Spleen (tissue), 11 donors: ENCODE measurements around the gene CCDC34. TPM values are rescaled to one million over a fixed set of nuclear protein-coding genes. Genes with fewer than 3 reads are reported as not detected.

Source experiments
- DNase-seq: peaks from one replicate; pipeline ENCODE4 v3.0.0-alpha.2; 2020
- H3K27ac ChIP-seq, 8 donors: fragments of 200-600 bp; sonication (generic) in 7 of 8; 1 replicate in 4 of 8; 2 replicates in 4 of 8; pipeline versions ENCODE4 v1.5.0 to v1.8.0; 2016 to 2021; ENCODE audit warnings: inconsistent platforms in 4 of 8, mild to moderate bottlenecking in 4 of 8, moderate library complexity in 1 of 8
- H3K27me3 ChIP-seq, 7 donors: fragments of 200-600 bp; sonication (generic) in 6 of 7; replicated peaks in 1 of 7; 1 replicate in 4 of 7; 2 replicates in 3 of 7; pipeline versions ENCODE4 v1.5.0 to v1.8.0; 2016 to 2021; ENCODE audit warnings: inconsistent platforms in 3 of 7, mild to moderate bottlenecking in 1 of 7
- H3K36me3 ChIP-seq, 6 donors: fragments of 200-600 bp; sonication (generic) in 5 of 6; 1 replicate in 4 of 6; 2 replicates in 2 of 6; pipeline versions ENCODE4 v1.5.0 to v1.8.0; 2016 to 2021; ENCODE audit warnings: inconsistent platforms in 2 of 6
- H3K4me1 ChIP-seq, 6 donors: fragments of 200-600 bp; sonication (generic) in 5 of 6; 1 replicate in 3 of 6; 2 replicates in 3 of 6; pipeline versions ENCODE4 v1.5.0 to v1.8.0; 2016 to 2021; ENCODE audit warnings: inconsistent platforms in 3 of 6
- H3K4me3 ChIP-seq, 8 donors: fragments of 200-600 bp; sonication (generic) in 7 of 8; 1 replicate in 4 of 8; 2 replicates in 4 of 8; pipeline versions ENCODE4 v1.5.0 to v1.8.0; 2016 to 2021; ENCODE audit warnings: inconsistent platforms in 4 of 8, mild to moderate bottlenecking in 4 of 8, moderate library complexity in 2 of 8
- H3K9me3 ChIP-seq, 8 donors: fragments of 200-600 bp; sonication (generic) in 7 of 8; 1 replicate in 4 of 8; 2 replicates in 4 of 8; pipeline versions ENCODE4 v1.5.0 to v1.8.0; 2016 to 2021; ENCODE audit warnings: inconsistent platforms in 4 of 8
- CTCF ChIP-seq, 11 experiments: fragments of 200-600 bp in 7 of 11; fragments of 450-650 bp in 4 of 11; sonication (generic) in 4 of 11; IDR thresholded peaks in 8 of 11; conservative IDR thresholded peaks in 3 of 11; 1 replicate in 7 of 11; 2 replicates in 4 of 11; pipeline versions ENCODE4 v1.4.0 to v1.8.0; 2016 to 2021; ENCODE audit warnings: antibody characterized with exemption in 11 of 11, inconsistent platforms in 4 of 11, mild to moderate bottlenecking in 1 of 11
- POLR2A ChIP-seq, 3 donors: fragments of 450-650 bp; IDR thresholded peaks; one replicate each; pipeline ENCODE4 v1.5.1; 2017; ENCODE audit warnings: antibody characterized with exemption in 3 of 3, mild to moderate bottlenecking in 1 of 3
- POLR2AphosphoS5 ChIP-seq, 3 donors: sonication (generic); formaldehyde crosslinking; IDR thresholded peaks; one replicate each; pipeline ENCODE4 v1.5.1; 2017; ENCODE audit warnings: antibody characterized with exemption in 3 of 3
- WGBS, 5 donors: extraction: QIAGEN DNeasy Blood & Tissue Kit in 3 of 5; methylation state at CpG; one replicate each; pipeline versions ENCODE4 v1.1.5 to v1.1.7; 2013 to 2018; 5-methylcytosine and 5-hydroxymethylcytosine counted together
- intact Hi-C: fragments of 100-400 bp; cut with DNase I; formaldehyde crosslinking; loops from one replicate; pipeline ENCODE4 v1.15.0; 2023; ENCODE audit warnings: low total_unique reads
- polyA plus RNA-seq, 3 donors: library from polyadenylated mRNA; stranded (reverse); fragments of 200-250 nt; gene quantifications; one replicate each; pipeline ENCODE4 v1.2.1, GENCODE V29; 2013
- total RNA-seq, 7 donors: library from RNA; depleted of rRNA in 3 of 7; stranded (reverse); fragments of >200 nt in 3 of 7; fragmentation: NEBNext Ultra II Directional in 4 of 7; extraction: Animal tissue kit (Norgen Biotek cat#: 25700) in 4 of 7; gene quantifications; one replicate each; pipeline versions ENCODE4 v1.1.0 to v1.2.1, GENCODE V29; 2016 to 2021
- donor health status: healthy with polysubstance abuse.
- donor health status: DM: no; HTN: no; CAD: no; lungs with moderate emphysema.
- donor health status: DM: no; HTN: no; CAD: no.
- donor health status: Bipolar disorder and iron deficiency.
- donor health status: healthy.
- donor health status: DM: no; HTN: no; CAD: no.
- donor health status: DM: yes; HTN: yes; CAD: no.

CCDC34 gene
- total and polyA plus RNA-seq, 10 donors, result 2.2 to 6.1 (median 3.5) TPM

- 69 to 89% (median 88%) methylated on average over 4 of the region's 4 CpGs for WGBS, 5 donors
Measured at GRCh38 chr11:27357250-27357649, 5.8 kb downstream of the CCDC34 start.

GRCh38 chr11:27356624-27357222 is 6.3 kb downstream of the CCDC34 start:
- WGBS, 5 donors, result 79 to 94% (median 90%) methylated on average over 4 to 5 of the region's 5 CpGs
- Histone ChIP-seq H3K27me3 (no peaks in the 10 kb centered on the region), H3K4me3 (no peak overlapping the region), H3K9me3 (no peaks in the 10 kb centered on the region), H3K27ac (no peak overlapping the region), H3K36me3 (no peaks in the 10 kb centered on the region), H3K4me1 (peaks cover 0 to 29% (median 8%) of the 10 kb centered on the region in 6 donors)
- intact Hi-C loops, result no loop called here
- TF ChIP-seq CTCF (IDR thresholded peaks at IDR 0.05 in 8 of 11, conservative IDR thresholded peaks at IDR 0.05 in 3 of 11), result no peak
- no peak for TF ChIP-seq POLR2A (IDR thresholded peaks at IDR 0.05)
- TF ChIP-seq POLR2AphosphoS5 (IDR thresholded peaks at IDR 0.05), result no peak
- no peak for DNase-seq

More at GRCh38 chr11:27357250-27357649, 5.8 kb downstream of the CCDC34 start:
- no peak for DNase-seq
- no peaks in the 10 kb centered on the region for H3K27me3 ChIP-seq
- no peak overlapping the region for H3K27ac ChIP-seq
- no peak overlapping the region for H3K4me3 ChIP-seq
- H3K9me3 ChIP-seq, result no peaks in the 10 kb centered on the region
- no peaks in the 10 kb centered on the region for H3K36me3 ChIP-seq
- H3K4me1 ChIP-seq, result peaks cover 2 to 34% (median 12%) of the 10 kb centered on the region in 6 donors
- intact Hi-C loops, result no loop called here
- TF ChIP-seq POLR2A (IDR thresholded peaks at IDR 0.05) (no peak), CTCF (IDR thresholded peaks at IDR 0.05 in 8 of 11, conservative IDR thresholded peaks at IDR 0.05 in 3 of 11) (no peak), POLR2AphosphoS5 (IDR thresholded peaks at IDR 0.05) (no peak)

DNA sequence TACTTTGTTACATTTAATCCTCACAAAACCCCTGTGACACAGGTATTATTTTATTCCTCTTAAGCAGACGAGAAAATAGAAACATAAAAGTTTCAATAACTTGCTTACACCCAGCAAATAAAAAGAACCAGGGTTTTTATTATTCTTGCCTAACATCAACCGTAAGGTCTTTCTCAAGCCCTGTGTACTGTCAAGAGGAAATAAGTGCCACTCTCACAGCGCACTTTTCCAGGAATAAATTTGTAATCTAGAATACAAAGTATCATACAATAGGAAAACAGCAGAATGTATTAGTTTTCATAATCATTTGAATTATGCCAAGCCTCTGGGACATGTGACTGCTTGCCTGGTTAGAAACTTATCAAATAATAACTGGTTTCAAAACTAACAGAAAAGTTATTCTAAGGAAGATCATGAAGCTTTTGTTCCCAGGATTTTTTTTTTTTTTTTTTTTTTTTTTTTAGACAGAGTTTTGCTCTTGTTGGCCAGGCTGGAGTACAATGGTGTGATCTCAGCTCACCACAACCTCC is 7.4 kb downstream of the CCDC34 start:
- no peak for TF ChIP-seq POLR2AphosphoS5 (IDR thresholded peaks at IDR 0.05)
- no peaks in the 10 kb centered on the region for H3K27me3 ChIP-seq
- H3K4me1 ChIP-seq, result peaks cover 0 to 22% (median 2%) of the 10 kb centered on the region in 6 donors
- no peaks in the 10 kb centered on the region for H3K36me3 ChIP-seq
- WGBS, 5 donors, result 48 to 82% (median 75%) methylated on average over 3 of the region's 3 CpGs
- no peak for DNase-seq
- H3K9me3 ChIP-seq, result no peaks in the 10 kb centered on the region
- peak overlapping the region in 1 of 8 donors; percentile 54 for H3K27ac ChIP-seq
- intact Hi-C loops, result no loop called here
- no peak overlapping the region for H3K4me3 ChIP-seq

GRCh38 chr11:27354359-27354965 is 8.6 kb downstream of the CCDC34 start:
- TF ChIP-seq POLR2AphosphoS5 (IDR thresholded peaks at IDR 0.05), result no peak
- TF ChIP-seq CTCF (IDR thresholded peaks at IDR 0.05 in 8 of 11, conservative IDR thresholded peaks at IDR 0.05 in 3 of 11), result no peak
- no peak for TF ChIP-seq POLR2A (IDR thresholded peaks at IDR 0.05)
- no peaks in the 10 kb centered on the region for H3K27me3 ChIP-seq
- no peak overlapping the region for H3K4me3 ChIP-seq
- H3K36me3 ChIP-seq, result peaks cover 0 to 6% (median 0%) of the 10 kb centered on the region in 6 donors
- no peak for DNase-seq
- H3K9me3 ChIP-seq, result no peaks in the 10 kb centered on the region
- WGBS, 5 donors, result 41 to 63% (median 49%) methylated on average over 5 of the region's 5 CpGs
- peak overlapping the region in 4 of 8 donors; percentile 39 to 54 (median 46) for H3K27ac ChIP-seq
- peaks cover 0 to 22% (median 2%) of the 10 kb centered on the region in 6 donors for H3K4me1 ChIP-seq
- intact Hi-C loops, result no loop called here
